ENCODE measurements around the gene SUPT16H. TPM values are rescaled to one million over a fixed set of nuclear protein-coding genes. Genes with fewer than 3 reads are reported as not detected.
"Not testable (repeated sequence)": the region's sequence is repeated elsewhere in the genome, so short reads cannot be mapped to it uniquely, and the experiment has no call there.

SUPT16H gene
- total RNA-seq, 1 experiment from 2014 or later: 90.1 TPM

DNA sequence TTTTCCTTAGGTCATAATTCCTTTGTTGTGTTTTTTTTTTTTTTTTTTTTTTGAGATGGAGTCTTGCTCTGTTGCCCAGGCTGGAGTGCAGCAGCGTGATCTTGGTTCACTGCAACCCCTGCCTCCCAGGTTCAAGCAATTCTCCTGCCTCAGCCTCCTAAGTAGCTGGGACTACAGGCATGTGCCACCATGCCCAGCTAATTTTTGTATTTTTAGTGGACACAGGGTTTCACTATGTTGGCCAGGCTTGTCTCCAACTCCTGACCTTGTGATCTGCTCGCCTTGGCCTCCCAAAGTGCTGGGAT is 81.0 kb downstream of the SUPT16H start:
- H3K4me3 ChIP-seq; H3K9me3 ChIP-seq (replicated peaks): not testable (repeated sequence)
- peaks cover 40% of the 10 kb centered on the region for H3K27me3 ChIP-seq (replicated peaks)

DNA sequence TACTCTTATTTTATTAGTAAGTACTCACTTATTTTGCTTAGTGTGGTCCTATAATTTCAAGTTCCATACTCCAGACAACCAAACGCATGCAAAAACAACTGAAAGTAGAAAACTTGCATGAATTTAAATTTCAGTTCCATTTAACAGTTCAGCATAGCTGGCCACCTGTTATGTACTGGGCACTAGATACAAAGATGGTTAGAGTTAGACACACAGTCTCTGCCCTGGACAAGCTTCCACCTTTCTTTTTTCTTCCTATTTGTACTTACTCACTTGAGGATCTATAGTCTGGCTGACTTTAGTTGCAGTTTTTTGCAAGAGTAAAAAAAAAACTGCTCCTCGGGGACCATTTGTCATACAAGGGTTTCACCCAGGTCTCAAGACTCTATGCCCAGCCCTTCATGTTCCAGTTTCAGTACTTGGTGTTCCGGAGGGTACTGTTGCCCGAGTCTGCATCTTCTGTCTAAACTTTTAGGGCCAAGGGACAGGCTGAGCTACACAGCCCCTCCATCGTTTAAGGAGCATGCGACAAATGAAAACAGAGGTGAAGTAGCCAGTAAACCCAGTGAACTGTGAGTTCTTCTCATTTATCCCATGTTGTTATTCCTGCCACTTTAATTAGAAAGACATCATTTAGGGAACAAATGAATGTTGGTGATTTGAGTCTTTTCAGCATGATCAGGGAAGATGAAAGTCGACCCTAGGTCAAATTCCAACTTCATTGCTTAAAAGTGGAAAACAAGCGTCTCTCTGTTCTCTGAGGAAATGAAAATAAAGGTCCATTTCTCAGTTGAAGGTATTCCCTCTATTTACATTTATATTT is 81.6 kb downstream of the SUPT16H start:
- Histone ChIP-seq H3K9me3 (replicated peaks) (no peaks in the 10 kb centered on the region), H3K4me1 (replicated peaks) (no peaks in the 10 kb centered on the region), H3K4me3 (no peak overlapping the region), H3K27ac (no peak overlapping the region), H3K36me3 (no peaks in the 10 kb centered on the region), H3K27me3 (replicated peaks) (peaks cover 34% of the 10 kb centered on the region)
- DNase-seq (ENCODE audit: low read depth in 1 of 2, low spot score in 2 of 2): no peak

More for the DNA sequence above, 81.0 kb downstream of the SUPT16H start:
- not testable (repeated sequence) for H3K36me3 ChIP-seq; H3K4me1 ChIP-seq (replicated peaks); H3K27ac ChIP-seq; DNase-seq (ENCODE audit: low read depth in 1 of 2, low spot score in 2 of 2)

Other genes with a start within 250 kb of the SUPT16H start
- gene OR5AU1, start 228.0 kb downstream of the SUPT16H start, total RNA-seq (2014; rRNA removed; shearing (Covaris generic)): not detected in 2 replicates
- gene HNRNPC, start 114.6 kb downstream of the SUPT16H start, total RNA-seq (2014; rRNA removed; shearing (Covaris generic)): 1,058 and 1,156 TPM in 2 replicates
- not detected in 2 replicates for gene RPGRIP1, start 103.9 kb downstream of the SUPT16H start, total RNA-seq (2014; rRNA removed; shearing (Covaris generic))
- gene CHD8, start 72.1 kb upstream of the SUPT16H start, total RNA-seq (2014; rRNA removed; shearing (Covaris generic)): 23.7 and 41.0 TPM in 2 replicates
- gene RAB2B, start 92.9 kb upstream of the SUPT16H start, total RNA-seq (2014; rRNA removed; shearing (Covaris generic)): 15.4 and 28.3 TPM in 2 replicates
- gene TOX4, start 93.2 kb upstream of the SUPT16H start, total RNA-seq (2014; rRNA removed; shearing (Covaris generic)): 18.1 and 23.2 TPM in 2 replicates
- 39.8 and 51.8 TPM in 2 replicates for gene METTL3, start 127.3 kb upstream of the SUPT16H start, total RNA-seq (2014; rRNA removed; shearing (Covaris generic))
- 0.09 and 0.21 TPM in 2 replicates for gene SALL2, start 142.3 kb upstream of the SUPT16H start, total RNA-seq (2014; rRNA removed; shearing (Covaris generic))
- gene OR10G3, start 196.1 kb upstream of the SUPT16H start, total RNA-seq (2014; rRNA removed; shearing (Covaris generic)): not detected in 2 replicates

Measured in SJSA1 (cell line).